ENCODE measurements around the gene EML5.

EML5 gene

GRCh38 chr14:88605594-88605993 is 187.2 kb downstream of the EML5 start:
- peaks cover 61% of the 10 kb centered on the region for H3K36me3 Mint-ChIP-seq
- no peaks in the 10 kb centered on the region for H3K27me3 Mint-ChIP-seq
- H3K9me3 Mint-ChIP-seq, result no peaks in the 10 kb centered on the region
- H3K4me1 Mint-ChIP-seq, result peaks cover 13% of the 10 kb centered on the region
- CTCF ChIA-PET, result no interaction called here
- no peak overlapping the region for H3K27ac Mint-ChIP-seq
- DNase-seq, result no peak
- H3K4me3 Mint-ChIP-seq, result no peak overlapping the region

- Mint-ChIP-seq H3K36me3 (peaks cover 58% of the 10 kb centered on the region), H3K27me3 (no peaks in the 10 kb centered on the region), H3K4me3 (no peak overlapping the region), H3K9me3 (no peaks in the 10 kb centered on the region), H3K27ac (no peak overlapping the region), H3K4me1 (peaks cover 25% of the 10 kb centered on the region)
- DNase-seq, result no peak
- CTCF ChIA-PET, result interaction anchor here (1.4 kb wide), 1 partner anchor 111 kb away, joined by 3 read pairs; no protein-coding TSS in a partner anchor
These were observed 188.5 kb downstream of the EML5 start for GRCh38 chr14:88604212-88604611.

- Mint-ChIP-seq H3K4me1 (peaks cover 29% of the 10 kb centered on the region), H3K27me3 (no peaks in the 10 kb centered on the region), H3K9me3 (no peaks in the 10 kb centered on the region), H3K4me3 (no peak overlapping the region), H3K36me3 (peaks cover 49% of the 10 kb centered on the region), H3K27ac (peak overlapping the region; percentile 79)
- CTCF ChIA-PET, result no interaction called here
- DNase-seq, result no peak
These were observed 192.9 kb downstream of the EML5 start for GRCh38 chr14:88599761-88600439.

- peak overlapping the region; percentile 79 for H3K27ac Mint-ChIP-seq
- CTCF ChIA-PET, result no interaction called here
- H3K36me3 Mint-ChIP-seq, result peaks cover 50% of the 10 kb centered on the region
- H3K9me3 Mint-ChIP-seq, result no peaks in the 10 kb centered on the region
- H3K27me3 Mint-ChIP-seq, result no peaks in the 10 kb centered on the region
- no peak overlapping the region for H3K4me3 Mint-ChIP-seq
- DNase-seq, result no peak
- H3K4me1 Mint-ChIP-seq, result peaks cover 26% of the 10 kb centered on the region
These were observed 193.4 kb downstream of the EML5 start for GRCh38 chr14:88599326-88599725.

DNA sequence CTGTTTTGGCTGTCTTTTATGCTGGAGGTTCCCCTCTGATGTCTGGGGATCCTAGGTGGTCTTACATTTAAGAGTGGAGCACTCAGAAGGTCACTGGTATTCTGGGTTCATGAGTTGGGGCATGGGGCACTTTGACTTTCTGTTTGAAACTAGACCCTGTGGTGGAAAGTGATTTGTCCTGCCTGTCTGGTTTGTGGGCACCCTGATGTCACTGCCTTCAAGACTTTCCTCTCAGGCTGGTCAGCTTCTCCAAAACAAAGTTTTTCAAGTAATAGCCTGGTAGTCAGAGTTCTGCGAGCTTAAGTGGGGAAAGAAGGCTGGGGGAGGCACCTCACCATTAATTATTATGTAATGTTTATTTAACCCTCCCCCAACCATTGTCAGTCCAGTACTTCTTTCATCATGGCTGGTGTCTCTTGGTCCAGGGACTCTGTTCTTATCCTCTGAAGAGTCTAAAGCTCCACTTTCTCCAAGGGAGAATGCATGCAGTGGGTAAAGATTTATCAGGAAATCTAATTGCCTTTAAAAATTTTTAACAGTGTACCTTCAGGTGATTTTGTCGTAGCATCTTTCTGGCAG is 194.6 kb downstream of the EML5 start:
- no peak overlapping the region for H3K4me3 Mint-ChIP-seq

GRCh38 chr14:88597601-88598000 is 195.2 kb downstream of the EML5 start:
- DNase-seq, result no peak
- H3K9me3 Mint-ChIP-seq, result no peaks in the 10 kb centered on the region
- H3K4me3 Mint-ChIP-seq, result no peak overlapping the region
- H3K27me3 Mint-ChIP-seq, result no peaks in the 10 kb centered on the region
- H3K27ac Mint-ChIP-seq, result no peak overlapping the region
- CTCF ChIA-PET, result no interaction called here
- peaks cover 44% of the 10 kb centered on the region for H3K36me3 Mint-ChIP-seq
- H3K4me1 Mint-ChIP-seq, result peaks cover 20% of the 10 kb centered on the region

More for the DNA sequence above, 194.6 kb downstream of the EML5 start:
- Mint-ChIP-seq H3K27me3 (no peaks in the 10 kb centered on the region), H3K36me3 (peaks cover 48% of the 10 kb centered on the region), H3K9me3 (no peaks in the 10 kb centered on the region), H3K27ac (no peak overlapping the region), H3K4me1 (peaks cover 20% of the 10 kb centered on the region)
- CTCF ChIA-PET, result no interaction called here
- no peak for DNase-seq

- no peak for DNase-seq
- H3K36me3 Mint-ChIP-seq, result peaks cover 38% of the 10 kb centered on the region
- H3K27ac Mint-ChIP-seq, result no peak overlapping the region
These were observed 195.7 kb downstream of the EML5 start for GRCh38 chr14:88597038-88597437.

GRCh38 chr14:88592031-88592430 is 200.7 kb downstream of the EML5 start:
- H3K27ac Mint-ChIP-seq, result no peak overlapping the region
- no peaks in the 10 kb centered on the region for H3K27me3 Mint-ChIP-seq
- CTCF ChIA-PET, result no interaction called here
- no peak for DNase-seq
- no peaks in the 10 kb centered on the region for H3K4me1 Mint-ChIP-seq
- peaks cover 24% of the 10 kb centered on the region for H3K36me3 Mint-ChIP-seq
- no peak overlapping the region for H3K4me3 Mint-ChIP-seq
- no peaks in the 10 kb centered on the region for H3K9me3 Mint-ChIP-seq

More at GRCh38 chr14:88597038-88597437, 195.7 kb downstream of the EML5 start:
- no peaks in the 10 kb centered on the region for H3K27me3 Mint-ChIP-seq
- H3K4me3 Mint-ChIP-seq, result no peak overlapping the region
- peaks cover 20% of the 10 kb centered on the region for H3K4me1 Mint-ChIP-seq
- CTCF ChIA-PET, result no interaction called here
- H3K9me3 Mint-ChIP-seq, result no peaks in the 10 kb centered on the region

- H3K4me3 Mint-ChIP-seq, result no peak overlapping the region
These were observed 202.6 kb downstream of the EML5 start for GRCh38 chr14:88590173-88590572.

GRCh38 chr14:88588081-88588480 is 204.7 kb downstream of the EML5 start:
- H3K4me3 Mint-ChIP-seq, result no peak overlapping the region
- no peak for DNase-seq
- H3K4me1 Mint-ChIP-seq, result peaks cover 2% of the 10 kb centered on the region
- no peaks in the 10 kb centered on the region for H3K27me3 Mint-ChIP-seq
- H3K9me3 Mint-ChIP-seq, result no peaks in the 10 kb centered on the region
- H3K36me3 Mint-ChIP-seq, result peaks cover 39% of the 10 kb centered on the region
- CTCF ChIA-PET, result no interaction called here
- no peak overlapping the region for H3K27ac Mint-ChIP-seq

More at GRCh38 chr14:88590173-88590572, 202.6 kb downstream of the EML5 start:
- no peak for DNase-seq
- Mint-ChIP-seq H3K36me3 (peaks cover 33% of the 10 kb centered on the region), H3K27ac (no peak overlapping the region), H3K4me1 (peaks cover 2% of the 10 kb centered on the region), H3K27me3 (no peaks in the 10 kb centered on the region), H3K9me3 (no peaks in the 10 kb centered on the region)
- CTCF ChIA-PET, result no interaction called here

- Mint-ChIP-seq H3K4me1 (peaks cover 2% of the 10 kb centered on the region), H3K9me3 (no peaks in the 10 kb centered on the region), H3K36me3 (peaks cover 41% of the 10 kb centered on the region), H3K27me3 (no peaks in the 10 kb centered on the region), H3K4me3 (no peak overlapping the region), H3K27ac (no peak overlapping the region)
- DNase-seq, result no peak
- CTCF ChIA-PET, result no interaction called here
These were observed 208.3 kb downstream of the EML5 start for GRCh38 chr14:88584451-88584850.

GRCh38 chr14:88576222-88576621 is 216.5 kb downstream of the EML5 start:
- Mint-ChIP-seq H3K27ac (no peak overlapping the region), H3K27me3 (no peaks in the 10 kb centered on the region), H3K4me3 (no peak overlapping the region), H3K36me3 (peaks cover 44% of the 10 kb centered on the region), H3K4me1 (no peaks in the 10 kb centered on the region), H3K9me3 (no peaks in the 10 kb centered on the region)
- DNase-seq, result no peak
- CTCF ChIA-PET, result no interaction called here

GRCh38 chr14:88572117-88572516 is 220.6 kb downstream of the EML5 start:
- Mint-ChIP-seq H3K4me1 (no peaks in the 10 kb centered on the region), H3K9me3 (no peaks in the 10 kb centered on the region), H3K4me3 (no peak overlapping the region), H3K27me3 (no peaks in the 10 kb centered on the region), H3K27ac (no peak overlapping the region), H3K36me3 (peaks cover 58% of the 10 kb centered on the region)
- no peak for DNase-seq
- CTCF ChIA-PET, result interaction anchor here (0.6 kb wide), 1 partner anchor 124 kb away, joined by 3 read pairs; no protein-coding TSS in a partner anchor

DNA sequence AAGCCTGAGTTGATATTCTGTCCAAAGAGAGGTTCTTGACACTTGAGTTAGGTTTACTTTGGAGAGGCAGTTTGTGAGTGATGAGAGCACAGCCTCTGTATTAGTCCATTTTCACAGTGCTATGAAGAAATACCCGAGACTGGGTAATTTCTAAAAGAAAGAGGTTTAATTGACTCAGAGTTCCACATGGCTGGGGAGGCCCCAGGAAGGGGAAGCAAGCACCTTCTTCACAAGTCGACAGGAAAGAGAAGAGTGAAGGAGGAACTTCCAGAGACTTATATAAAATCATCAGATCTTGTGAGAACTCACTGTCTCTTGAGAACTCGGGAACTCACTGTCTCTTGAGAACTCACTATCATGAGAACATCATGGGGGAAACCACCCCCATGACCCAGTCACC is 224.6 kb downstream of the EML5 start:
- no peak overlapping the region for H3K27ac Mint-ChIP-seq
- no peak for DNase-seq
- H3K9me3 Mint-ChIP-seq, result no peaks in the 10 kb centered on the region
- H3K36me3 Mint-ChIP-seq, result peaks cover 54% of the 10 kb centered on the region
- H3K4me3 Mint-ChIP-seq, result no peak overlapping the region
- peaks cover 18% of the 10 kb centered on the region for H3K4me1 Mint-ChIP-seq
- CTCF ChIA-PET, result no interaction called here
- H3K27me3 Mint-ChIP-seq, result no peaks in the 10 kb centered on the region

GRCh38 chr14:88565427-88565826 is 227.3 kb downstream of the EML5 start:
- peaks cover 25% of the 10 kb centered on the region for H3K27me3 Mint-ChIP-seq
- DNase-seq, result no peak
- peaks cover 40% of the 10 kb centered on the region for H3K36me3 Mint-ChIP-seq
- no peaks in the 10 kb centered on the region for H3K9me3 Mint-ChIP-seq
- H3K4me3 Mint-ChIP-seq, result no peak overlapping the region
- peaks cover 29% of the 10 kb centered on the region for H3K4me1 Mint-ChIP-seq
- no peak overlapping the region for H3K27ac Mint-ChIP-seq
- CTCF ChIA-PET, result interaction anchor here (1.1 kb wide), 1 partner anchor 102 kb away, joined by 3 read pairs; no protein-coding TSS in a partner anchor

All from activated naive CD4-positive, alpha-beta T cell treated with anti-CD3 and anti-CD28 coated beads, Interleukin-2, amount 10 ng/mL, durations not matched to agents 7 days and 5 days (primary cell).